Ectodermal cell (in vitro differentiated cells): ENCODE data around the gene ATP9A.
"Not testable (repeated sequence)": the region's sequence is repeated elsewhere in the genome, so short reads cannot be mapped to it uniquely, and the experiment has no call there.

Experiments used
- H3K27ac ChIP-seq: 2 replicates; pipeline ENCODE4 v1.7.0; 2013; ENCODE audit warnings: mild to moderate bottlenecking, low read depth, low read length; ENCODE audit not compliant: insufficient read depth, poor library complexity, severe bottlenecking
- H3K27me3 ChIP-seq: 2 replicates; pipeline ENCODE4 v1.7.0; 2013; ENCODE audit warnings: mild to moderate bottlenecking, low read length; ENCODE audit not compliant: insufficient read depth, control insufficient read depth, poor library complexity, severe bottlenecking
- H3K36me3 ChIP-seq: one replicate; pipeline ENCODE4 v1.7.0; 2013; ENCODE audit warnings: low read length; ENCODE audit not compliant: control insufficient read depth, insufficient read depth
- H3K4me1 ChIP-seq: one replicate; pipeline ENCODE4 v1.7.0; 2013; ENCODE audit warnings: low read length; ENCODE audit not compliant: control insufficient read depth, insufficient read depth
- H3K4me3 ChIP-seq: 2 replicates; pipeline ENCODE4 v1.7.0; 2013; ENCODE audit warnings: low read depth, low read length, control low read depth; ENCODE audit not compliant: insufficient read depth
- H3K9me3 ChIP-seq: 2 replicates; pipeline ENCODE4 v1.7.0; 2013; ENCODE audit warnings: mild to moderate bottlenecking, low read length, moderate library complexity; ENCODE audit not compliant: control insufficient read depth
- WGBS, 2 experiments: methylation state at CpG; one replicate each; pipeline ENCODE4 v1.1.7; 2013; ENCODE audit warnings: missing lambda C conversion rate in 2 of 2; 5-methylcytosine and 5-hydroxymethylcytosine counted together

The ATP9A gene

DNA sequence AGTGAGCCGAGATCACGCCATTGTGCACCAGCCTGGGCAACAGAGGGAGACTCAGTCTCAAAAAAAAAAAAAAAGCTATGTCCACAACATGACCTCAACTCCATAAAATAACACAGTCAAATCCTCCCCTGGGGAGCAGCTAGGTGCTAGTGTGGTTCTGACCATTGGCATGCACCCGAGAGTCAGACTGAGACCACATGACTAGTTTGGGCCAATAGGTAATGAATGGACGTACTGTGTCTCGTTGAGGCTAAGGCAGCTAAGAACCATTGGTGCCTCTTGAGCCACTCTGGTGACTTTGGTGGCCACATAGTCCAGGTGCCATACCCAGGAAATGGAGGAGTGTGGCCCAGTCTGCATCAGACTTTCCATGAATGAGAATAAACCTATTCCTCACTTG, 40.3 kb downstream of the ATP9A start:
- Histone ChIP-seq H3K36me3 (no peaks in the 10 kb centered on the region), H3K4me1 (no peaks in the 10 kb centered on the region), H3K4me3 (no peak overlapping the region), H3K27me3 (no peaks in the 10 kb centered on the region), H3K9me3 (no peaks in the 10 kb centered on the region), H3K27ac (no peak overlapping the region)
- 95 to 96% methylated on average over 5 of the region's 5 CpGs for WGBS, 2 experiments

- no peaks in the 10 kb centered on the region for H3K4me1 ChIP-seq
- whole genome bisulfite sequencing, 2 experiments = 91 to 93% methylated on average over 13 of the region's 13 CpGs
- no peak overlapping the region for H3K4me3 ChIP-seq
- H3K36me3 ChIP-seq = no peaks in the 10 kb centered on the region
- no peaks in the 10 kb centered on the region for H3K9me3 ChIP-seq
- H3K27ac ChIP-seq = no peak overlapping the region
- H3K27me3 ChIP-seq = no peaks in the 10 kb centered on the region
Measured at GRCh38 chr20:51725584-51726176, 42.5 kb downstream of the ATP9A start.

DNA sequence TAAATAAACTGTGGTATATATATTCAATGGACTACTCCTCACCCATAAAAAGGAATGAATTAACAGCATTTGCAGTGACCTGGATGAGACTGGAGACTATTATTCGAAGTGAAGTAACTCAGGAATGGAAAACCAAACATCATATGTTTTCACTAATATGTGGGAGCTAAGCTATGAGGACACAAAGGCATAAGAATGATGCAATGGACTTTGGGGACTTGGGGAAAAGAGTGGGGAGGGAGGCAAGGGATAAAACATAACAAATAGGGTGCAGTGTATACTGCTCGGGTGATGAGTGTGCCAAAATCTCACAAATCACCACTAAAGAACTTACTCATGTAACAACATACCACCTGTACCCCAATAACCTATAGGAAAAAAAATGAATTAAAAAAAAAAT, 45.2 kb downstream of the ATP9A start:
- not testable (repeated sequence) for H3K4me3 ChIP-seq, H3K4me1 ChIP-seq, H3K36me3 ChIP-seq, H3K27ac ChIP-seq, H3K27me3 ChIP-seq, H3K9me3 ChIP-seq
- WGBS, 2 experiments = 100% methylated on average over 1 of the region's 2 CpGs

- not testable (repeated sequence) for H3K36me3 ChIP-seq, H3K4me3 ChIP-seq, H3K27me3 ChIP-seq, H3K9me3 ChIP-seq, H3K4me1 ChIP-seq, H3K27ac ChIP-seq
- WGBS, 2 experiments = 87 to 90% methylated on average over 2 to 4 of the region's 4 CpGs
Measured at GRCh38 chr20:51722246-51722645, 45.9 kb downstream of the ATP9A start.

- H3K36me3 ChIP-seq = no peaks in the 10 kb centered on the region
- no peaks in the 10 kb centered on the region for H3K4me1 ChIP-seq
- H3K4me3 ChIP-seq = no peak overlapping the region
- H3K9me3 ChIP-seq = no peaks in the 10 kb centered on the region
- WGBS, 2 experiments = 94 to 97% methylated on average over 8 of the region's 8 CpGs
- H3K27ac ChIP-seq = no peak overlapping the region
- H3K27me3 ChIP-seq = no peaks in the 10 kb centered on the region
Measured at GRCh38 chr20:51720854-51721253, 47.3 kb downstream of the ATP9A start.

- 91% methylated on average over 9 of the region's 9 CpGs for WGBS, 2 experiments
- H3K27me3 ChIP-seq = no peaks in the 10 kb centered on the region
- no peak overlapping the region for H3K4me3 ChIP-seq
Measured at GRCh38 chr20:51720384-51720783, 47.8 kb downstream of the ATP9A start.

GRCh38 chr20:51715856-51716185, 52.4 kb downstream of the ATP9A start:
- Histone ChIP-seq H3K9me3 (no peaks in the 10 kb centered on the region), H3K4me3 (no peak overlapping the region), H3K36me3 (no peaks in the 10 kb centered on the region), H3K27ac (no peak overlapping the region), H3K4me1 (peaks cover 13% of the 10 kb centered on the region), H3K27me3 (no peaks in the 10 kb centered on the region)
- 89 to 90% methylated on average over 1 of the region's 1 CpG for WGBS, 2 experiments

More at GRCh38 chr20:51720384-51720783, 47.8 kb downstream of the ATP9A start:
- H3K27ac ChIP-seq = no peak overlapping the region
- H3K9me3 ChIP-seq = no peaks in the 10 kb centered on the region
- H3K36me3 ChIP-seq = no peaks in the 10 kb centered on the region
- H3K4me1 ChIP-seq = no peaks in the 10 kb centered on the region

DNA sequence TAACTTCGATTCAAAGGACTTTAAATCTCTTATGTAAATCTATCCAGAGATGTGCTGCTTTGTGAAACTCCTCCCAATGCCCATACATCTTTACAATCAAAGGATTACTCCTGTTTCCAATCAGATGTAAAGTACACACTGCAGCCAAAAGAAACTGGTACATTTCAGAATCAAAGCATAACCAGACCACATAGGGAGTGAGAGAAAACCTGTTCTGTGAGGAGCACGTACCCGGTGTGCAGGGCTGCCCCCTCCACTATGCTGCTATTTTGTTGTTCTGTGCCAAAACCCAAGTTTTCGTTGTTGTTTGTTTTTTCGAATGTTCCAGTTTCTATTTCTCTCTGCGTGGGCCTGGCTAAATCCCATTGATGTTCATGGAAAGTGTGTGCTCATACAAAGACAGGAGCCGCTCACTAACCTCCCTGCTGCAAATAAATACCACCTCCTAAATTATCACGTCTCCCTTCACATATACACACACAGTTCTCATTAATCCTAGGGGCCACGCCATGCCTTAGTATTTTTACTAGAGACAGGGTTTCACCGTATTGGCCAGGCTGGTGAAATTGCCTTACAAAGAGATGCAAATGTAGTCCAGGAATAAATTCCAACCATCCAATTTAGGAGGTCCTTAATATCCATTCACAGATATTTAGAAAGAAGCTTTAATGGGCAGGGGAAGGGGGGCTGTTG, 52.9 kb downstream of the ATP9A start:
- WGBS, 2 experiments = 69 to 73% methylated on average over 10 of the region's 10 CpGs
- Histone ChIP-seq H3K9me3 (no peaks in the 10 kb centered on the region), H3K27ac (no peak overlapping the region)

GRCh38 chr20:51713213-51713598, 55.0 kb downstream of the ATP9A start:
- no peaks in the 10 kb centered on the region for H3K36me3 ChIP-seq
- WGBS, 2 experiments = 85 to 90% methylated on average over 4 of the region's 4 CpGs
- no peak overlapping the region for H3K4me3 ChIP-seq
- peaks cover 21% of the 10 kb centered on the region for H3K4me1 ChIP-seq
- no peaks in the 10 kb centered on the region for H3K27me3 ChIP-seq
- H3K27ac ChIP-seq = peak overlapping the region; percentile 36
- no peaks in the 10 kb centered on the region for H3K9me3 ChIP-seq

More for the DNA sequence above, 52.9 kb downstream of the ATP9A start:
- Histone ChIP-seq H3K4me3 (no peak overlapping the region), H3K4me1 (peaks cover 18% of the 10 kb centered on the region), H3K36me3 (no peaks in the 10 kb centered on the region), H3K27me3 (no peaks in the 10 kb centered on the region)

- Histone ChIP-seq H3K4me1 (peaks cover 21% of the 10 kb centered on the region), H3K27me3 (no peaks in the 10 kb centered on the region), H3K36me3 (no peaks in the 10 kb centered on the region), H3K9me3 (no peaks in the 10 kb centered on the region), H3K4me3 (no peak overlapping the region), H3K27ac (peak overlapping the region; percentile 36)
- 69% methylated on average over 24 of the region's 24 CpGs for WGBS, 2 experiments
Measured at GRCh38 chr20:51712501-51713212, 55.5 kb downstream of the ATP9A start.
